Breast epithelium (tissue), 4 donors: Measurements from ENCODE around the gene BDNF. TPM values are rescaled to one million over a fixed set of nuclear protein-coding genes. Genes with fewer than 3 reads are reported as not detected.

Experiments used
- DNase-seq, 2 donors: peaks; one replicate each; pipeline ENCODE4 v3.0.0-alpha.2; 2019; ENCODE audit warnings: low spot score in 2 of 2
- H3K27ac ChIP-seq, 2 donors: fragments of 200-600 bp; sonication (generic) in 1 of 2; one replicate each; pipeline ENCODE4 v1.5.1; 2016 to 2019; ENCODE audit warnings: mild to moderate bottlenecking in 1 of 2
- H3K27me3 ChIP-seq, 2 donors: fragments of 200-600 bp; sonication (generic) in 1 of 2; one replicate each; pipeline versions ENCODE4 v1.5.1 to v1.6.0; 2017 to 2019; ENCODE audit warnings: control low read depth in 1 of 2, mild to moderate bottlenecking in 1 of 2
- H3K36me3 ChIP-seq: fragments of 200-600 bp; one replicate; pipeline ENCODE4 v1.5.1; 2019
- H3K4me1 ChIP-seq, 2 donors: fragments of 200-600 bp; sonication (generic); one replicate each; pipeline ENCODE4 v1.5.1; 2016 to 2019; ENCODE audit warnings: control low read depth in 1 of 2
- H3K4me3 ChIP-seq, 3 donors: fragments of 200-600 bp; sonication (generic); 1 replicate in 2 of 3; 2 replicates in 1 of 3; pipeline ENCODE4 v1.5.1; 2016 to 2019; ENCODE audit warnings: mild to moderate bottlenecking in 3 of 3, moderate library complexity in 2 of 3
- H3K9me3 ChIP-seq, 2 donors: fragments of 200-600 bp; sonication (generic) in 1 of 2; one replicate each; pipeline ENCODE4 v1.5.1; 2016 to 2019; ENCODE audit warnings: control low read depth in 1 of 2
- CTCF ChIP-seq, 3 donors: fragments of 450-650 bp; IDR thresholded peaks; one replicate each; pipeline ENCODE4 v1.5.1; 2016 to 2017; ENCODE audit warnings: antibody characterized with exemption in 3 of 3, mild to moderate bottlenecking in 3 of 3, moderate library complexity in 3 of 3
- POLR2A ChIP-seq: fragments of 450-650 bp; IDR thresholded peaks from one replicate; pipeline ENCODE4 v1.6.1; 2016; ENCODE audit warnings: antibody characterized with exemption, mild to moderate bottlenecking, moderate library complexity
- POLR2AphosphoS5 ChIP-seq, 3 donors: sonication (generic); formaldehyde crosslinking; IDR thresholded peaks; one replicate each; pipeline ENCODE4 v1.6.1; 2017; ENCODE audit warnings: antibody characterized with exemption in 3 of 3
- intact Hi-C: fragments of 100-400 bp; cut with DNase I; formaldehyde crosslinking; loops from one replicate; pipeline ENCODE4 v1.15.1; 2023; ENCODE audit warnings: low total_unique reads
- total RNA-seq, 3 donors: library from RNA; depleted of rRNA; stranded (reverse); fragments of >200 nt; gene quantifications; one replicate each; pipeline ENCODE4 v1.1.0, GENCODE V29; 2016

Gene BDNF
- total RNA-seq, 3 donors from 2014 or later = 0.44 to 0.66 TPM; not detected in 1

- intact Hi-C loops = loop anchor here (2.0 kb wide), 1 partner anchor 73 kb away; no protein-coding TSS in a partner anchor
- DNase-seq = no peak
Measured at GRCh38 chr11:27699926-27700350, 317 bp downstream of the BDNF start.

GRCh38 chr11:27699242-27699925, 871 bp downstream of the BDNF start:
- DNase-seq = no peak
- TF ChIP-seq CTCF (IDR thresholded peaks at IDR 0.05) = no peak
- no peak for TF ChIP-seq POLR2A
- TF ChIP-seq POLR2AphosphoS5 (IDR thresholded peaks at IDR 0.05) = no peak
- peak overlapping the region; percentile 52 to 82 (median 61) for H3K4me3 ChIP-seq
- intact Hi-C loops = no loop called here
- no peaks in the 10 kb centered on the region for H3K9me3 ChIP-seq
- H3K27me3 ChIP-seq = peaks cover 0 to 12% of the 10 kb centered on the region in 2 donors
- peaks cover 3 to 14% of the 10 kb centered on the region in 2 donors for H3K4me1 ChIP-seq
- H3K36me3 ChIP-seq = no peaks in the 10 kb centered on the region
- H3K27ac ChIP-seq = no peak overlapping the region

More at GRCh38 chr11:27699926-27700350, 317 bp downstream of the BDNF start:
- no peaks in the 10 kb centered on the region for H3K36me3 ChIP-seq
- TF ChIP-seq POLR2AphosphoS5 (IDR thresholded peaks at IDR 0.05) = no peak
- peaks cover 3 to 14% of the 10 kb centered on the region in 2 donors for H3K4me1 ChIP-seq
- peak overlapping the region; percentile 52 to 82 (median 61) for H3K4me3 ChIP-seq
- peaks cover 0 to 12% of the 10 kb centered on the region in 2 donors for H3K27me3 ChIP-seq
- H3K27ac ChIP-seq = no peak overlapping the region
- no peaks in the 10 kb centered on the region for H3K9me3 ChIP-seq

GRCh38 chr11:27698872-27699241, 1.4 kb downstream of the BDNF start:
- TF ChIP-seq CTCF (IDR thresholded peaks at IDR 0.05) = peak in 2 of 3 donors; percentile 35 to 42
- no peak for TF ChIP-seq POLR2A
- TF ChIP-seq POLR2AphosphoS5 (IDR thresholded peaks at IDR 0.05) = no peak
- peak in 1 of 2 donors; percentile 50 for DNase-seq
- Histone ChIP-seq H3K4me3 (peak overlapping the region; percentile 52 to 82 (median 61)), H3K27me3 (peaks cover 0 to 12% of the 10 kb centered on the region in 2 donors), H3K4me1 (peaks cover 3 to 14% of the 10 kb centered on the region in 2 donors), H3K36me3 (no peaks in the 10 kb centered on the region), H3K27ac (no peak overlapping the region), H3K9me3 (no peaks in the 10 kb centered on the region)
- intact Hi-C loops = no loop called here

- H3K4me3 ChIP-seq = no peak overlapping the region
- H3K36me3 ChIP-seq = no peaks in the 10 kb centered on the region
- H3K27me3 ChIP-seq = peaks cover 0 to 12% of the 10 kb centered on the region in 2 donors
- H3K27ac ChIP-seq = no peak overlapping the region
- TF ChIP-seq POLR2A (no peak), CTCF (IDR thresholded peaks at IDR 0.05) (no peak), POLR2AphosphoS5 (IDR thresholded peaks at IDR 0.05) (no peak)
- H3K9me3 ChIP-seq = no peaks in the 10 kb centered on the region
- peaks cover 3 to 14% of the 10 kb centered on the region in 2 donors for H3K4me1 ChIP-seq
- intact Hi-C loops = no loop called here
- DNase-seq = no peak
Measured at GRCh38 chr11:27697679-27698275, 2.5 kb downstream of the BDNF start.

- intact Hi-C loops = no loop called here
- H3K9me3 ChIP-seq = no peaks in the 10 kb centered on the region
- H3K27ac ChIP-seq = no peak overlapping the region
- H3K36me3 ChIP-seq = no peaks in the 10 kb centered on the region
- H3K4me3 ChIP-seq = no peak overlapping the region
- H3K4me1 ChIP-seq = peaks cover 3 to 12% of the 10 kb centered on the region in 2 donors
- no peak for DNase-seq
- TF ChIP-seq POLR2A (no peak), POLR2AphosphoS5 (IDR thresholded peaks at IDR 0.05) (no peak), CTCF (IDR thresholded peaks at IDR 0.05) (no peak)
- peaks cover 0 to 10% of the 10 kb centered on the region in 2 donors for H3K27me3 ChIP-seq
Measured at GRCh38 chr11:27696961-27697360, 3.3 kb downstream of the BDNF start.
